Activated effector memory CD4-positive, alpha-beta T cell treated with anti-CD3 and anti-CD28 coated beads, Interleukin-2, amount 50 U/mL, for 16 hours (primary cell): Measurements from ENCODE around the gene TMEM218.

Experiments
- DNase-seq: peaks from one replicate; pipeline ENCODE4 v3.0.0-alpha.2; 2020

The TMEM218 gene

GRCh38 chr11:125052047-125052446, 59.4 kb downstream of the TMEM218 start:
- no peak for DNase-seq

GRCh38 chr11:125049164-125049792, 62.1 kb downstream of the TMEM218 start:
- no peak for DNase-seq
